HCT116 (cell line): ENCODE data around the gene NFATC1. TPM values are rescaled to one million over a fixed set of nuclear protein-coding genes. Genes with fewer than 3 reads are reported as not detected.

ENCODE experiments used
- ATAC-seq: fragments of 200-7000 bp; cut with Tn5 transposase; 2 replicates; pipeline ENCODE4 v1.9.1; 2020; ENCODE audit warnings: mild to moderate bottlenecking, moderate library complexity
- BruUV-seq: library from RNA; stranded (reverse); fragments of 400-500 nt; replicated peaks from 2 replicates; lab custom pipeline; 2021; lab: Mats Ljungman, UMichigan
- CTCF ChIA-PET: fragments of 300-600 bp; sonication (Branson Sonifier 250); formaldehyde crosslinking; loops from one replicate; lab custom pipeline; 2021; ENCODE audit warnings: antibody characterized with exemption; lab: Charles Lee
- POLR2A ChIA-PET: fragments of 300-600, 350-600 bp; sonication (Branson Sonifier 250); formaldehyde crosslinking; loops from one replicate; lab custom pipeline; 2021; ENCODE audit warnings: antibody characterized with exemption; lab: Charles Lee
- RAD21 ChIA-PET, 2 experiments: fragments of 300-600 bp; sonication (Branson Sonifier 250); formaldehyde crosslinking; loops; one replicate each; lab custom pipeline; 2023; ENCODE audit warnings: low total read pairs in 2 of 2; ENCODE audit not compliant: uncharacterized antibody in 2 of 2, unreplicated experiment in 2 of 2, low non-redundant PET in 1 of 2; lab: Charles Lee
- DNase-seq: peaks from one replicate; pipeline ENCODE4 v3.0.0-alpha.2; 2010; ENCODE audit warnings: low read depth, low spot score
- H2AFZ ChIP-seq: fragments of 200-600 bp; shearing (Covaris generic), sonication (generic); 2 replicates; pipeline ENCODE4 v1.6.1; 2017; ENCODE audit warnings: low read depth, mixed run types, mixed read lengths, antibody characterized with exemption, low read length; ENCODE audit not compliant: poor library complexity, severe bottlenecking
- H3K27ac ChIP-seq: 2 replicates; pipeline ENCODE4 v1.5.1; 2012; ENCODE audit warnings: low read depth, low read length
- H3K27me3 ChIP-seq: fragments of 200-600 bp; sonication (generic); 2 replicates; pipeline ENCODE4 v1.6.1; 2016; ENCODE audit warnings: mixed run types, low read length, mixed read lengths; ENCODE audit not compliant: insufficient read depth
- H3K36me3 ChIP-seq, 2 experiments: fragments of 200-500 bp in 1 of 2; fragments of 200-600 bp in 1 of 2; sonication (Bioruptor generic) in 1 of 2; sonication (generic) in 1 of 2; 2 replicates each; pipeline versions ENCODE4 v1.5.1 to v1.6.1; 2014 to 2016; ENCODE audit warnings: low read length in 2 of 2, inconsistent platforms in 1 of 2, mixed read lengths in 1 of 2, mixed run types in 1 of 2; ENCODE audit not compliant: insufficient read depth in 2 of 2, control insufficient read depth in 1 of 2
- H3K4me1 ChIP-seq, 2 experiments: fragments of 200-600 bp in 1 of 2; sonication (generic) in 1 of 2; 2 replicates each; pipeline versions ENCODE4 v1.5.1 to v1.6.1; 2012 to 2017; ENCODE audit warnings: low read length in 2 of 2, inconsistent platforms in 1 of 2, mild to moderate bottlenecking in 1 of 2, mixed read lengths in 1 of 2, mixed run types in 1 of 2, moderate library complexity in 1 of 2; ENCODE audit not compliant: insufficient read depth in 2 of 2, control insufficient read depth in 1 of 2
- H3K4me2 ChIP-seq: fragments of 200-600 bp; sonication (generic); 2 replicates; pipeline ENCODE4 v1.6.1; 2017; ENCODE audit warnings: mixed run types, low read length, mixed read lengths
- H3K4me3 ChIP-seq, 2 experiments: fragments of 200-600 bp in 1 of 2; sonication (generic) in 1 of 2; replicated peaks in 1 of 2; 2 replicates each; pipeline ENCODE4 v1.5.1; 2011 to 2016; ENCODE audit warnings: low read length in 2 of 2, control low read depth in 1 of 2, low read depth in 1 of 2, mild to moderate bottlenecking in 1 of 2, mixed read lengths in 1 of 2, mixed run types in 1 of 2
- H3K79me2 ChIP-seq: fragments of 200-600 bp; sonication (generic); 2 replicates; pipeline ENCODE4 v1.6.1; 2017; ENCODE audit warnings: mild to moderate bottlenecking, mixed run types, low read length, moderate library complexity, mixed read lengths; ENCODE audit not compliant: insufficient read depth
- H3K9ac ChIP-seq: fragments of 200-600 bp; sonication (generic); 2 replicates; pipeline ENCODE4 v1.6.1; 2016; ENCODE audit warnings: low read length, mixed read lengths
- H3K9me2 ChIP-seq: fragments of 200-600 bp; sonication (generic), shearing (Covaris generic); 2 replicates; pipeline ENCODE4 v1.6.1; 2017; ENCODE audit warnings: mixed run types, mild to moderate bottlenecking, moderate library complexity; ENCODE audit not compliant: insufficient read depth
- H3K9me3 ChIP-seq, 2 experiments: fragments of 200-500 bp in 1 of 2; fragments of 200-600 bp in 1 of 2; sonication (Bioruptor generic) in 1 of 2; sonication (generic) in 1 of 2; 2 replicates each; pipeline ENCODE4 v1.6.1; 2014 to 2017; ENCODE audit warnings: low read length in 2 of 2, mixed read lengths in 2 of 2, inconsistent platforms in 1 of 2, low read depth in 1 of 2, mild to moderate bottlenecking in 1 of 2, mixed run types in 1 of 2, moderate library complexity in 1 of 2; ENCODE audit not compliant: control insufficient read depth in 1 of 2, insufficient read depth in 1 of 2
- H4K20me1 ChIP-seq: fragments of 200-600 bp; sonication (generic), shearing (Covaris generic); 2 replicates; pipeline ENCODE4 v1.6.1; 2017; ENCODE audit warnings: mixed run types, mild to moderate bottlenecking, moderate library complexity; ENCODE audit not compliant: insufficient read depth
- ATF3 ChIP-seq: IDR thresholded peaks from 2 replicates; pipeline ENCODE4 v1.6.1; 2012
- CBX3 ChIP-seq: IDR thresholded peaks from 2 replicates; pipeline ENCODE4 v1.6.1; 2012; ENCODE audit warnings: low read depth
- CTCF ChIP-seq, 3 experiments: fragments of 200-600 bp in 1 of 3; sonication (generic) in 1 of 3; IDR thresholded peaks in 2 of 3; conservative IDR thresholded peaks in 1 of 3; 2 replicates each; pipeline ENCODE4 v1.5.1; 2012 to 2017; ENCODE audit warnings: low read depth in 2 of 3, low read length in 2 of 3, antibody characterized with exemption in 1 of 3, borderline replicate concordance in 1 of 3, control low read depth in 1 of 3, mild to moderate bottlenecking in 1 of 3, mixed read lengths in 1 of 3, mixed run types in 1 of 3, moderate library complexity in 1 of 3; ENCODE audit not compliant: insufficient read depth in 1 of 3
- EZH2 ChIP-seq: fragments of 200-600 bp; sonication (generic); IDR thresholded peaks from 2 replicates; pipeline ENCODE4 v1.6.1; 2017; ENCODE audit warnings: antibody characterized with exemption, mixed run types
- JUND ChIP-seq: IDR thresholded peaks from 2 replicates; pipeline ENCODE4 v1.6.1; 2012
- POLR2AphosphoS5 ChIP-seq: IDR thresholded peaks from 2 replicates; pipeline ENCODE4 v1.6.1; 2011; ENCODE audit warnings: mild to moderate bottlenecking, low read depth, low read length, moderate library complexity
- SIN3A ChIP-seq: IDR thresholded peaks from 2 replicates; pipeline ENCODE4 v1.6.1; 2012; ENCODE audit warnings: low read depth
- SRF ChIP-seq: IDR thresholded peaks from 2 replicates; pipeline ENCODE4 v1.6.1; 2012; ENCODE audit warnings: low read depth
- TCF7L2 ChIP-seq: IDR thresholded peaks from 2 replicates; pipeline ENCODE4 v1.7.0; 2011; ENCODE audit warnings: borderline replicate concordance, inconsistent platforms; ENCODE audit not compliant: insufficient read depth, insufficient read length; ENCODE audit errors: extremely low read depth
- YY1 ChIP-seq: IDR thresholded peaks from 2 replicates; pipeline ENCODE4 v1.6.1; 2011; ENCODE audit warnings: low read length, low read depth, moderate library complexity, mild to moderate bottlenecking; ENCODE audit not compliant: insufficient replicate concordance; ENCODE audit errors: extremely low read depth
- ZFX ChIP-seq: fragments of 450-650 bp; IDR thresholded peaks from 2 replicates; pipeline ENCODE4 v1.6.1; 2017
- intact Hi-C: fragments of 100-400 bp; cut with micrococcal nuclease; formaldehyde crosslinking; loops from 2 replicates; pipeline ENCODE4 v1.10.0; 2022
- total RNA-seq: library from RNA; stranded (reverse); gene quantifications from one replicate; pipeline ENCODE4 v1.2.1, GENCODE V29; 2021; ENCODE audit not compliant: unreplicated experiment

The NFATC1 gene
- total RNA-seq, 1 experiment from 2014 or later: 20.8 TPM

- TF ChIP-seq TCF7L2: no peak
Measured at GRCh38 chr18:79402209-79402576, 6.5 kb downstream of the NFATC1 start (continued).

GRCh38 chr18:79402977-79403722 lies 7.4 kb downstream of the NFATC1 start:
- Histone ChIP-seq H3K9me2 (no peaks in the 10 kb centered on the region), H3K4me3 (no peak overlapping the region), H4K20me1 (no peaks in the 10 kb centered on the region), H3K79me2 (peaks cover 48% of the 10 kb centered on the region), H3K9me3 (no peaks in the 10 kb centered on the region), H3K9ac (no peak overlapping the region), H3K4me1 (peaks cover 9 to 11% of the 10 kb centered on the region in 2 experiments; a peak in 3 of 4 replicates)
- RAD21 ChIA-PET: no interaction called here
- CTCF ChIA-PET: no interaction called here
- no peak for TF ChIP-seq POLR2AphosphoS5
- no peak for TF ChIP-seq CBX3
- no peak for TF ChIP-seq ATF3
- TF ChIP-seq CTCF (IDR thresholded peaks at IDR 0.05 in 2 of 3, conservative IDR thresholded peaks at IDR 0.05 in 1 of 3; ENCODE audit: borderline replicate concordance in 1 of 3, insufficient read depth in 1 of 3, low read depth in 2 of 3, low read length in 2 of 3): no peak
- no peak for TF ChIP-seq EZH2
- TF ChIP-seq ZFX: no peak
- TF ChIP-seq YY1: no peak
- no peak for TF ChIP-seq SIN3A
- no peak for TF ChIP-seq SRF
- no peak for TF ChIP-seq JUND
- TF ChIP-seq, all 23 proteins: peak for 0
- Histone ChIP-seq H3K27me3 (no peaks in the 10 kb centered on the region), H3K27ac (no peak overlapping the region), H2AFZ (no peak overlapping the region), H3K4me2 (no peak overlapping the region), H3K36me3 (no peaks in the 10 kb centered on the region)
- no TSS peak for BruUV-seq
- POLR2A ChIA-PET: no interaction called here
- DNase-seq (no peak), ATAC-seq (no peak)
- intact Hi-C loops: no loop called here
